Mesendoderm (in vitro differentiated cells): ENCODE results near the gene BOD1.
A peak's percentile ranks its signal among the peaks of the same experiment; 100 is the strongest.

ENCODE experiments used
- DNase-seq: peaks from one replicate; pipeline ENCODE4 v3.0.0; 2013
- H2AK5ac ChIP-seq: 2 replicates; pipeline ENCODE4 v1.6.1; 2013; ENCODE audit warnings: low read length, inconsistent platforms
- H2BK120ac ChIP-seq: 2 replicates; pipeline ENCODE4 v1.6.1; 2013; ENCODE audit warnings: low read depth, mild to moderate bottlenecking, low read length, moderate library complexity, mixed read lengths
- H2BK15ac ChIP-seq: replicated peaks from 2 replicates; pipeline ENCODE4 v1.6.1; 2013; ENCODE audit warnings: low read depth, mild to moderate bottlenecking, moderate library complexity
- H2BK5ac ChIP-seq: 2 replicates; pipeline ENCODE4 v1.6.1; 2013; ENCODE audit warnings: low read length, inconsistent platforms
- H3K18ac ChIP-seq: 2 replicates; pipeline ENCODE4 v1.6.1; 2013; ENCODE audit warnings: mild to moderate bottlenecking, low read length, mixed read lengths
- H3K23ac ChIP-seq: one replicate; pipeline ENCODE4 v1.6.1; 2013; ENCODE audit warnings: low read length
- H3K27ac ChIP-seq: 2 replicates; pipeline ENCODE4 v1.5.1; 2013; ENCODE audit warnings: low read depth, mild to moderate bottlenecking, inconsistent platforms, low read length, moderate library complexity
- H3K27me3 ChIP-seq: 2 replicates; pipeline ENCODE4 v1.6.1; 2013; ENCODE audit warnings: low read length, control low read depth, mild to moderate bottlenecking, inconsistent platforms; ENCODE audit not compliant: insufficient read depth, poor library complexity
- H3K36me3 ChIP-seq: 2 replicates; pipeline ENCODE4 v1.6.1; 2013; ENCODE audit warnings: low read length, inconsistent platforms; ENCODE audit not compliant: control insufficient read depth, insufficient read depth
- H3K4ac ChIP-seq: one replicate; pipeline ENCODE4 v1.6.1; 2013; ENCODE audit warnings: low read depth, mild to moderate bottlenecking, low read length, moderate library complexity
- H3K4me1 ChIP-seq: 2 replicates; pipeline ENCODE4 v1.6.1; 2013; ENCODE audit warnings: low read depth, low read length, inconsistent platforms; ENCODE audit not compliant: control insufficient read depth
- H3K4me2 ChIP-seq: 2 replicates; pipeline ENCODE4 v1.6.1; 2013; ENCODE audit warnings: low read length
- H3K4me3 ChIP-seq: 2 replicates; pipeline ENCODE4 v1.5.1; 2013; ENCODE audit warnings: mild to moderate bottlenecking, low read length
- H3K56ac ChIP-seq: one replicate; pipeline ENCODE4 v1.6.1; 2013; ENCODE audit warnings: low read length
- H3K79me1 ChIP-seq: 2 replicates; pipeline ENCODE4 v1.6.1; 2013; ENCODE audit warnings: low read length, inconsistent platforms
- H3K79me2 ChIP-seq: 2 replicates; pipeline ENCODE4 v1.6.1; 2013; ENCODE audit warnings: mild to moderate bottlenecking, low read length; ENCODE audit not compliant: control insufficient read depth, insufficient read depth
- H3K9ac ChIP-seq: 2 replicates; pipeline ENCODE4 v1.6.1; 2013; ENCODE audit warnings: low read length, inconsistent platforms
- H4K5ac ChIP-seq: one replicate; pipeline ENCODE4 v1.6.1; 2013; ENCODE audit warnings: low read length
- H4K8ac ChIP-seq: one replicate; pipeline ENCODE4 v1.6.1; 2013; ENCODE audit warnings: low read depth, mild to moderate bottlenecking, control low read depth, low read length, moderate library complexity
- WGBS: extraction: QIAGEN DNeasy Blood & Tissue Kit; methylation state at CpG from one replicate; pipeline ENCODE4 v1.1.7; 2013; ENCODE audit warnings: low lambda C conversion rate, missing lambda C conversion rate; ENCODE audit not compliant: insufficient coverage; ENCODE audit errors: extremely low coverage; 5-methylcytosine and 5-hydroxymethylcytosine counted together

Gene BOD1

DNA sequence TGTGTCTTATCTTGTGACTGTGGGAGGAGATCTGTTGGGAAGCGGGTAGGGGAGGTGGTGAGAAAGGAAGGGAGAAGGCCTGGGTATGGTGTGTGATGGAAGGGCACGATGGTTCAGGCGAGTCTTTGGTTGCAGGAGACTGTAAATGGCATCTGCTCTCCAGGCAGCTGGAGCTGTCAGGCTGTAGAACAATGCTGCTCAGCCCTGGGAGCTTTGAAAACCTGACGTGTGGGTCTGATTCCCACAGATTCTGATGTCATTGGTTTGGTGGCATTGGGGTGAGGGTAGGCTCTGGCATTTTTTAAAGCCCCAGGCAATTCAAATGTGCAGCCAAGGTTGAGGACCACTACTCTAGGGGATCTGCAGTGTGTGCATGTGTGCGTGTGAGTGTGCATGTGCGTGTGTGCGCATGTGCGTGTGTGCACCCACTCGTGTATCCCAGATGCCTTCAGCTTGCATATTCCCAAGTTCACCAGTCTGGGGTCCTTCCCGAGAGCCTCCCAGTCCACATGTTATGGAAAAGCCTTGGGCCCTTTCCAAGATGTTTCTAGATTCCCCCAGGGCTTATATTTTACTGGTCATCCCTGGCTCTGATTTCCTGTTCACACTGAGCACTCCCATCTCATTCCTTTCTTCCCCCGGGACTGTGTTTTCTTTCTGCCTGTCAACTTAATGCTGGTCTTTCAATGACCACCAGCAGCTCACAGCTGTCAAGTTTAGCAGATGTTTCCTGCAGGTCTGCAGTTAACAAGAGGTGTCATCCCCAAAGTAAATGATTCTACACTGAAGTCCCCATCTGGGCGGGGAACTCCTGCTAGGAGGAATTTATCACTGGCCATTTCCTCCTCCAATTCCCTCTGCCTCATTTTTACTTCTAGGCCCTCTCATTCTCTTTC lies 34.0 kb downstream of the BOD1 start:
- H3K36me3 ChIP-seq, result no peaks in the 10 kb centered on the region
- H3K4me2 ChIP-seq, result no peak overlapping the region
- no peak overlapping the region for H2AK5ac ChIP-seq
- peak; percentile 24 for DNase-seq
- WGBS, result no CpG with 5 or more reads among the region's 12 CpGs
- no peak overlapping the region for H4K5ac ChIP-seq
- H3K9ac ChIP-seq, result no peak overlapping the region
- no peaks in the 10 kb centered on the region for H3K4me1 ChIP-seq
- no peak overlapping the region for H3K4me3 ChIP-seq
- H3K79me2 ChIP-seq, result no peaks in the 10 kb centered on the region
- no peaks in the 10 kb centered on the region for H3K79me1 ChIP-seq
- H2BK120ac ChIP-seq, result no peak overlapping the region
- no peak overlapping the region for H3K23ac ChIP-seq
- H2BK15ac ChIP-seq, result no peak overlapping the region
- H3K4ac ChIP-seq, result no peak overlapping the region
- H3K18ac ChIP-seq, result no peak overlapping the region
- H3K56ac ChIP-seq, result no peak overlapping the region
- H3K27me3 ChIP-seq, result no peaks in the 10 kb centered on the region
- H4K8ac ChIP-seq, result no peak overlapping the region
- no peak overlapping the region for H2BK5ac ChIP-seq
- H3K27ac ChIP-seq, result no peak overlapping the region

- no peak overlapping the region for H3K18ac ChIP-seq
- WGBS, result no CpG with 5 or more reads among the region's 17 CpGs
- DNase-seq, result peak; percentile 72
Observed at GRCh38 chr5:173581408-173582215, 34.8 kb downstream of the BOD1 start.

GRCh38 chr5:173578947-173579615 lies 37.4 kb downstream of the BOD1 start:
- Histone ChIP-seq H3K18ac (no peak overlapping the region), H2BK120ac (no peak overlapping the region), H3K4me2 (no peak overlapping the region), H4K5ac (no peak overlapping the region), H3K79me1 (no peaks in the 10 kb centered on the region), H3K27ac (no peak overlapping the region), H2BK15ac (no peak overlapping the region), H3K36me3 (no peaks in the 10 kb centered on the region), H3K23ac (no peak overlapping the region), H3K4ac (no peak overlapping the region), H3K27me3 (no peaks in the 10 kb centered on the region), H3K79me2 (no peaks in the 10 kb centered on the region), H3K4me3 (no peak overlapping the region), H2BK5ac (no peak overlapping the region), H4K8ac (no peak overlapping the region), H3K9ac (no peak overlapping the region), H2AK5ac (no peak overlapping the region), H3K56ac (no peak overlapping the region), H3K4me1 (no peaks in the 10 kb centered on the region)
- DNase-seq, result no peak
- no CpG with 5 or more reads among the region's 4 CpGs for WGBS

More at GRCh38 chr5:173581408-173582215, 34.8 kb downstream of the BOD1 start:
- Histone ChIP-seq H2BK120ac (no peak overlapping the region), H2BK15ac (no peak overlapping the region), H3K36me3 (no peaks in the 10 kb centered on the region), H4K8ac (no peak overlapping the region), H2AK5ac (no peak overlapping the region), H3K4me3 (no peak overlapping the region), H3K23ac (no peak overlapping the region), H4K5ac (no peak overlapping the region), H3K4ac (no peak overlapping the region), H3K27ac (no peak overlapping the region), H3K4me1 (no peaks in the 10 kb centered on the region), H3K4me2 (no peak overlapping the region), H3K27me3 (no peaks in the 10 kb centered on the region), H3K79me2 (no peaks in the 10 kb centered on the region), H3K79me1 (no peaks in the 10 kb centered on the region), H3K56ac (no peak overlapping the region), H2BK5ac (no peak overlapping the region), H3K9ac (no peak overlapping the region)

- H4K8ac ChIP-seq, result no peak overlapping the region
- no peak overlapping the region for H3K4ac ChIP-seq
- H3K9ac ChIP-seq, result no peak overlapping the region
- H3K4me2 ChIP-seq, result no peak overlapping the region
- H3K23ac ChIP-seq, result no peak overlapping the region
- H3K79me2 ChIP-seq, result no peaks in the 10 kb centered on the region
- DNase-seq, result no peak
- no CpG with 5 or more reads among the region's 5 CpGs for WGBS
- H3K79me1 ChIP-seq, result no peaks in the 10 kb centered on the region
- no peak overlapping the region for H3K4me3 ChIP-seq
- no peak overlapping the region for H2AK5ac ChIP-seq
- H3K36me3 ChIP-seq, result no peaks in the 10 kb centered on the region
- H3K18ac ChIP-seq, result no peak overlapping the region
- no peak overlapping the region for H2BK120ac ChIP-seq
- no peaks in the 10 kb centered on the region for H3K27me3 ChIP-seq
- H2BK15ac ChIP-seq, result no peak overlapping the region
- no peak overlapping the region for H3K27ac ChIP-seq
- no peaks in the 10 kb centered on the region for H3K4me1 ChIP-seq
- H4K5ac ChIP-seq, result no peak overlapping the region
- no peak overlapping the region for H2BK5ac ChIP-seq
- H3K56ac ChIP-seq, result no peak overlapping the region
Observed at GRCh38 chr5:173577817-173578216, 38.6 kb downstream of the BOD1 start.

- Histone ChIP-seq H2BK5ac (no peak overlapping the region), H3K27me3 (no peaks in the 10 kb centered on the region), H3K27ac (no peak overlapping the region), H4K5ac (no peak overlapping the region), H4K8ac (no peak overlapping the region), H2AK5ac (no peak overlapping the region), H3K4me3 (no peak overlapping the region), H3K79me1 (no peaks in the 10 kb centered on the region), H3K18ac (no peak overlapping the region), H3K36me3 (no peaks in the 10 kb centered on the region), H3K56ac (no peak overlapping the region), H2BK15ac (no peak overlapping the region), H3K79me2 (no peaks in the 10 kb centered on the region), H3K9ac (no peak overlapping the region), H3K4ac (no peak overlapping the region), H3K23ac (no peak overlapping the region), H3K4me2 (no peak overlapping the region), H2BK120ac (no peak overlapping the region), H3K4me1 (no peaks in the 10 kb centered on the region)
- DNase-seq, result no peak
- no CpG with 5 or more reads among the region's 3 CpGs for WGBS
Observed at GRCh38 chr5:173577166-173577565, 39.3 kb downstream of the BOD1 start.
